Hematopoietic multipotent progenitor cell treated with erythropoietin and hydrocortisone succinate and interleukin-3 and kit ligand, for 6 days (in vitro differentiated cells): ENCODE results near the gene RAB8A.
"Not testable (repeated sequence)": the region's sequence is repeated elsewhere in the genome, so short reads cannot be mapped to it uniquely, and the experiment has no call there.

Experiments used
- DNase-seq: peaks from one replicate; pipeline ENCODE4 v3.0.0-alpha.2; 2015

Gene RAB8A

GRCh38 chr19:16143399-16144215 lies 31.9 kb downstream of the RAB8A start, which contains the start of gene HSH2D:
HSH2D (plus strand) TSS chr19:16143685; CDS start chr19:16148751, 5,066 bp downstream.
- DNase-seq: peak; percentile 85

DNA sequence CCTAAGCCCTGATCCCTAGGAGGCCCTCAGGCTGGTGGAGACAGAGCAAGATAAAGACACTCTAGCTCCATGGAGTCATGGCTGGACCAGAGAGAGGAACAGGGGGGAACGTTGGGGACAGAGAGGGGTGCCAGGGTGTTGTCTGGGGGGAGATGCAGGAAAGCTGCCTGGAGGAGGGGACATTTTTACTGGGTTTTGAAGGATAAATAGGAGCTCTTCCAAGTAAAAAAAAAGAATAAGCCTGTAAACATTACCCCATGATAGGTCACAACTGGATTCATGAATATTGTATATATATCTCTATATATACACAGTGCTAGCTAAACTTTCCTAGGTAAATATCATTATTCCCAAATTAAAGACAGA lies 32.5 kb downstream of the RAB8A start:
- peak; percentile 46 for DNase-seq

DNA sequence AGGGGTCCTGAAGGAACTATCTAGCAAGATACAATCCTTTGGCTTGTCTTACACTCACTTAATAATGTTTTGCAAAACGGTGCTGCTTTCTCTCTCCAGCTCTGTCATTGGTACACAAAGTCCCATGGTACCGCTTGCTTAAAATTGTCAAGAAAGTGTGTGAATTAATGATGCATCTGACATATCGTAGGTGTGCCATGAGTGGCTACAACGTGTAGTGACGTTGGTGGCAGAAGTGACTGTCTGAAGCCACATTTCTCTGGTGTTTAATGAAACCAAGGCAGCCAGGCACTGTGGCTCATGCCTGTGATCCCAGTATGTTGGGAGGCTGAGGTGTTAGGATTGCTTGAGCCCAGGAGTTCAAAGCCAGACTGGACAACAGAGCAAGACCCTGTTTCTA lies 34.4 kb downstream of the RAB8A start:
- no peak for DNase-seq

DNA sequence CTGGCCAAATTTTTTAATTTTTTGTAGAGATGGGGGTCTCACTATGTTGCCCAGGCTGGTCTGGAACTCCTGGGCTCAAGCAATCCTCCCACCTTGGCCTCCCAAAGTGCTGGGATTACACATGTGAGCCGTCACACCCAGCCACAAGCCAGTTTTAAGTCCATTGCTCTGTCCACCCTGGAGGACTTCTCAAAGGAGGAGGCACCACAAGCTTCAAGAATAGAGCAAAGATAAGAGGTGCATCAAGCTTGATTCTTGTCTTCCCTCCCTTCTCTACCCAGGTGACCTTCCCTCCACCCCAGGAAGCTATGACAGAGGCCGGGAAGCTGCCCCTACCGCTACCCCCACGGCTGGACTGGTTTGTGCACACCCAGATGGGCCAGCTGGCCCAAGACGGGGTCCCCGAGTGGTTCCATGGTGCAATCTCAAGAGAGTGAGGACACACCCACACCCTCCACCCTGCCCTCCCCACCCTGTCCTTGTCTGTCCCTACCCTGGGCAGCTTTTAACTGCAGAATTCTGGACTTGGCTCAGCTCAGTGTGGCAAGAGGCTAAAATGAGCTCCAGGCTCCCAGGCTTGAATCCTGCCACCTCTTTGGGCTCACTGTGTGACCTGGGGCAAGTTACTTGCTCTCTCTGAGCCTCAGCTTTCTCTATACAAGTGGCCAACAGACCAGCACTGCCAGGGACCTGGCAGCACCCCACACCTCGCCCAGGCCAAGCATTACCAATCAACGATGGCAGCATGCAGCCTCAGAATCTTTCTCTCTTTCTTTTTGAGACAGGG lies 36.9 kb downstream of the RAB8A start:
- DNase-seq: peak; percentile 52

- DNase-seq: peak; percentile 92
These were observed 42.1 kb downstream of the RAB8A start for GRCh38 chr19:16153582-16154336.

GRCh38 chr19:16154557-16154956 lies 42.9 kb downstream of the RAB8A start:
- DNase-seq: no peak

GRCh38 chr19:16155128-16155527 lies 43.4 kb downstream of the RAB8A start:
- DNase-seq: no peak

DNA sequence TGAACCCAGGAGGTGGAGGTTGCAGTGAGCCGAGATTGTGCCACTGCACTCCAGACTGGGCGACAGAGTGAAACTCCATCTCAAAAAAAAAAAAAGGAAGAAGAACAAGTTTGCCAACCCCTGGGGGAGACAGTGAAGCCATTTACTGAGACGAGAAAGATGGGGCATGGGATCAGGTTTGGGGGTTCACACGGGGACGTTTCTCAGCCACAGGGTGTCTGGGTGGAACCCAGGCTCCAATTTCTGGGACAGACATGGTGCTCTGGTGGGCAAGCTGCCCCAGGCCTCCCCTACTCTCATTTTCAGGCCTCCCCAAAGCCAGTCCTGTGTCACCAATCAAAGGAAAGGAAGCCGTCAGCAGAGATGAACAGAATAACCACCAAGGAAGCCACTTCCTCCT lies 45.2 kb downstream of the RAB8A start:
- no peak for DNase-seq

DNA sequence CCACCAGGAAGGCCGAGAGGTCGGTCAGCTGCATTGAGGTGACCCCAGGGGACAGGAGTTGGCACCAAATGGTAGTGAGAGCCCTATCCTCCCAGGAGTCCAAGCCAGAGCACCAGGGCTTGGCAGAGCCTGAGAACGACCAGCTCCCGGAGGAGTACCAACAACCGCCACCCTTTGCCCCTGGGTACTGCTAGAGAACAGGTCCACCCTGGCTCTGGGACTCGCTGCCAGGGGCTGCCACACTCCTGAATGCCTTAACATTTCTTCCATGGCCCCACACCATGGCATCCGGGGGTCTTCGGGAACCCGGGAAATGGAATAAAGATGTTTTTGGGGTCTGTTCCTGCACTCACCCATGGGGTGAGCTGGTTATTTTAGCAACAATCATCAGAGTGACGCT lies 45.9 kb downstream of the RAB8A start:
- DNase-seq: no peak

GRCh38 chr19:16159655-16160054 lies 48.0 kb downstream of the RAB8A start:
- no peak for DNase-seq

DNA sequence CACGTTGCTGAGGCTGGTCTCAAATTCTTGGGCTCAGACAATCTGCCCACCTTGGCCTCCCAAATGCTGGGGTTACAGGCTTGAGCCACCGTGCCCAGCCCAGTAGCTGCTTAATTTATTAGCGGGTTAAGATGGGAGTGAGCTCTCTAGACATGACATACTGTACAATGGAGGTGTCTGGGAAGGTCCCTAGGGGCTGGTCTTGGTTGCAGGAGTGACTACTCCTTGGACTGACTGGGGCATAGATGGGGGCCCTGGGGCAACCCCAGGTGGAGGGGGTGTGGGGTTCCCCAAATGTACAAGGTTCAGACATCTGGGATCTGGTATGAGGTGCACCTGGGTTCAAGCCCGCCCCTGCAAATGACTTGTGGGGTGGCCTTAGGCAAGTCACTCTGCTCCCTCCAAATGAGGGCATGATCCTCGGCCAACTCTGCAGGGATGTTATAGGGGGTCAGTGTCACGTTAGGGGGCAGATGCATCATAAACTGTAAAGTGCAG lies 48.8 kb downstream of the RAB8A start:
- DNase-seq: no peak

- no peak for DNase-seq
These were observed 49.4 kb downstream of the RAB8A start for GRCh38 chr19:16160943-16161560.

GRCh38 chr19:16161840-16162239 lies 50.2 kb downstream of the RAB8A start:
- DNase-seq: no peak

- no peak for DNase-seq
These were observed 52.7 kb downstream of the RAB8A start for GRCh38 chr19:16164222-16164890.

DNA sequence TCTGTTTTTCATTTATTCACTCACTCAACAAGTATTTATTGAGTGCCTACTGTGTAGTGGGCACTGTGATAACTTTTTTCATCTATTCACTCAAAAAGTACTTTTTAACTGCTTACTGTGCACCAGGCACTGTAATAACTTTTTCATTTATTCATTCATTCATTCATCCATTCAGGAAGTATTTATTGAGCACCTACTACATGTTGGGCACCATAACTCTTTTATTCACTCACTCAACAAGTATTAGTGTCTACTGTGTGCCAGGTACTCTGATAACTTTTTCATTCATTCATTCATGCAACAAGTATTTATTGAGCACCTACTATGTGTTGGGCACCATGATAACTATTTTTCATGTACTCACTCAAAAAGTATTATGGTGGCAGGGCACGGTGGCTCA lies 54.7 kb downstream of the RAB8A start:
- DNase-seq: no peak

DNA sequence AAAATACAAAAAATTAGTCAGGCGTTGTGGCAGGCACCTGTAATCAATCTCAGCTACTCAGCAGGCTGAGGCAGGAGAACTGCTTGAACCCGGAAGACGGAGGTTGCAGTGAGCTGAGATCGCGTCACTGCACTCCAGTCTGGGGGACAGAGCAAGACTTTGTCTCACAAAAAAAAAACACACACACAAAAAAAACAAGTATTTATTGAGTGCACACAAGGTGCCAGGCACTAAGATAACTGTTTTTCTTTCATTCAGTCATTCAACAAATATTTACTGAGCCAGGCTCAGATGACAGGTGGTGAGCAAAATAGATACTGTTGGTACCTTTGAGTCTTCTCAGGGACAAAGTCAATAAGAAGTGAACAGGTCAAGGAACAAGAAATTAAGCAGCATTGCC lies 55.4 kb downstream of the RAB8A start:
- DNase-seq: no peak

GRCh38 chr19:16168465-16169081 lies 56.9 kb downstream of the RAB8A start:
- peak; percentile 86 for DNase-seq

GRCh38 chr19:16170134-16170533 lies 58.4 kb downstream of the RAB8A start:
- DNase-seq: no peak

- DNase-seq: no peak
These were observed 64.3 kb downstream of the RAB8A start for GRCh38 chr19:16175954-16176353.

GRCh38 chr19:16178866-16179265 lies 67.2 kb downstream of the RAB8A start:
- DNase-seq: not testable (repeated sequence)

- DNase-seq: no peak
These were observed 68.9 kb downstream of the RAB8A start for GRCh38 chr19:16180611-16181010.
